ENCODE data around the gene CCDC171. TPM values are rescaled to one million over a fixed set of nuclear protein-coding genes. Genes with fewer than 3 reads are reported as not detected.
"Not testable (repeated sequence)": the region's sequence is repeated elsewhere in the genome, so short reads cannot be mapped to it uniquely, and the experiment has no call there.

Gene CCDC171
- total RNA-seq, 2 donors from 2014 or later, result 2.0 to 3.6 TPM

- H3K4me1 Mint-ChIP-seq (ENCODE audit: low read depth in 2 of 2), result no peaks in the 10 kb centered on the region
- no peak overlapping the region for H3K27ac Mint-ChIP-seq
- H3K9me3 Mint-ChIP-seq, result no peaks in the 10 kb centered on the region
- ATAC-seq, result no peak
- H3K27me3 Mint-ChIP-seq, result no peaks in the 10 kb centered on the region
- no peak overlapping the region for H3K4me3 Mint-ChIP-seq
- DNase-seq (ENCODE audit: low spot score), result no peak
- H3K36me3 Mint-ChIP-seq, result no peaks in the 10 kb centered on the region
Observed at GRCh38 chr9:15782106-15782505, 229.3 kb downstream of the CCDC171 start.

- H3K36me3 Mint-ChIP-seq, result no peaks in the 10 kb centered on the region
- ATAC-seq (no peak), DNase-seq (ENCODE audit: low spot score) (no peak)
- H3K27ac Mint-ChIP-seq, result no peak overlapping the region
- H3K4me1 Mint-ChIP-seq (ENCODE audit: low read depth in 2 of 2), result no peaks in the 10 kb centered on the region
- H3K27me3 Mint-ChIP-seq, result no peaks in the 10 kb centered on the region
- H3K9me3 Mint-ChIP-seq, result no peaks in the 10 kb centered on the region
- no peak overlapping the region for H3K4me3 Mint-ChIP-seq
Observed at GRCh38 chr9:15785584-15785983, 232.7 kb downstream of the CCDC171 start.

DNA sequence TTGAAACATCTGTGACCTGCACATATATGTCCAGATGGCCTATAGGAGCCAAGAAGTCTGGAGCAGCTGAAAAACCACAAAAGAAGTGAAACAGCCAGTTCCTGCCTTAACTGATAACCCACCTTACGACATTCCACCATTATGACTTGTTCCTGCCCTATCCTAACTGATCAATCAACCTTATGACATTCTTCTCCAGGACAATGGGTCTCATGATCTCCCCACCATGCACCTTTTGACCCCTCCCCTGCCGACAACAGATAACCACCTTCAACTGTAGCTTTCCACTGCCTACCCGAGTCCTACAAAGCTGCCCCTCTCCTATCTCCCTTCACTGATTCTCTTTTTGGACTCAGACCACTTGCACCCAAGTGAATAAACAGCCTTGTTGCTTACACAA is 233.8 kb downstream of the CCDC171 start:
- no peak for ATAC-seq
- no peak overlapping the region for H3K27ac Mint-ChIP-seq
- no peaks in the 10 kb centered on the region for H3K4me1 Mint-ChIP-seq (ENCODE audit: low read depth in 2 of 2)
- H3K9me3 Mint-ChIP-seq, result no peaks in the 10 kb centered on the region
- no peaks in the 10 kb centered on the region for H3K27me3 Mint-ChIP-seq
- no peak for DNase-seq (ENCODE audit: low spot score)
- H3K4me3 Mint-ChIP-seq, result no peak overlapping the region
- peaks cover under 1% of the 10 kb centered on the region for H3K36me3 Mint-ChIP-seq

- ATAC-seq; H3K4me1 Mint-ChIP-seq (ENCODE audit: low read depth in 2 of 2); DNase-seq (ENCODE audit: low spot score); H3K4me3 Mint-ChIP-seq; H3K27ac Mint-ChIP-seq; H3K27me3 Mint-ChIP-seq: not testable (repeated sequence)
- peaks cover 31% of the 10 kb centered on the region for H3K36me3 Mint-ChIP-seq
- peaks cover 19% of the 10 kb centered on the region for H3K9me3 Mint-ChIP-seq
Observed at GRCh38 chr9:15810219-15810899, 257.5 kb downstream of the CCDC171 start.

DNA sequence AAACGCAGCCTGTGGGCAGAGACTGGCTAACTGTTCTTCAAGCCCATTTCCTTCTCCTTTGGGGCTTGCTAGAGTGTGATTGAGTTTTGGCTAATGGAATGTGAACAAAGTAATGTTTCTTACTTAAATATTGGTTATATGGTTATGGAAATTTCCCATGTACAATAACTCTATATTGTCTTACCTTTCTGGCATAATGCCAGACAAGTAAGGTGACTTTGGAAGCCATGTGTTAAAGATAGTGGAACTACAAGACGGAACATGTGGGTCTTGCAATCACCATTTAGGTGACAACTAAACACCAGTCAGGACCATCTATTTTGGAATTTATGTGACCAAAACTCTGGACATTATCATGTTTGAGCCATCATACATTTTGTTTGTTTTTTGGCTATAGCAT is 260.2 kb downstream of the CCDC171 start:
- peaks cover 7% of the 10 kb centered on the region for H3K36me3 Mint-ChIP-seq
- no peaks in the 10 kb centered on the region for H3K27me3 Mint-ChIP-seq
- no peak overlapping the region for H3K27ac Mint-ChIP-seq
- no peak overlapping the region for H3K4me3 Mint-ChIP-seq
- DNase-seq (ENCODE audit: low spot score) (no peak), ATAC-seq (no peak)
- no peaks in the 10 kb centered on the region for H3K4me1 Mint-ChIP-seq (ENCODE audit: low read depth in 2 of 2)
- H3K9me3 Mint-ChIP-seq, result peaks cover 5% of the 10 kb centered on the region

GRCh38 chr9:15824310-15824709 is 271.5 kb downstream of the CCDC171 start:
- ATAC-seq, result no peak

DNA sequence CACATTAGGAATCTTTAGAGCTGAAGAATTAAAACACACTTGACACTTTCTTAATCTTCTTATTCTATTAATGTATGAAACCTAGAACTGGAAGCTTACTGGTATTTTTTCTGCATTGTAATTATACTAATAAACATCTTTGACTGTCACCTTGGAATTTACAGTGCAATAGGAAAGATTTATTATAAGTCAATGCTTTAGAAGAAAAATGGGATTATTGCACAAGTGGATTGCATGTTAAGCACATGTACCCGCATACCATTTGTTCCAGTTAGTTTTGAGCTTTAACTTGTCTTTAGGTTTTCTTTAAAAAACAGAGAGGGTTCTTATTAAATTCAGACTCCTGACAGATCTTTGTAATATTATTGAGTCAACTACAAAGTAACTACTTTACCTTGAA is 278.5 kb downstream of the CCDC171 start:
- no peak for DNase-seq (ENCODE audit: low spot score)
- no peaks in the 10 kb centered on the region for H3K27me3 Mint-ChIP-seq
- no peak for ATAC-seq

More at GRCh38 chr9:15824310-15824709, 271.5 kb downstream of the CCDC171 start:
- H3K4me1 Mint-ChIP-seq (ENCODE audit: low read depth in 2 of 2), result no peaks in the 10 kb centered on the region
- H3K9me3 Mint-ChIP-seq, result no peaks in the 10 kb centered on the region
- no peaks in the 10 kb centered on the region for H3K27me3 Mint-ChIP-seq
- H3K27ac Mint-ChIP-seq, result no peak overlapping the region
- DNase-seq (ENCODE audit: low spot score), result no peak
- H3K4me3 Mint-ChIP-seq, result no peak overlapping the region
- H3K36me3 Mint-ChIP-seq, result peaks cover 5% of the 10 kb centered on the region

DNA sequence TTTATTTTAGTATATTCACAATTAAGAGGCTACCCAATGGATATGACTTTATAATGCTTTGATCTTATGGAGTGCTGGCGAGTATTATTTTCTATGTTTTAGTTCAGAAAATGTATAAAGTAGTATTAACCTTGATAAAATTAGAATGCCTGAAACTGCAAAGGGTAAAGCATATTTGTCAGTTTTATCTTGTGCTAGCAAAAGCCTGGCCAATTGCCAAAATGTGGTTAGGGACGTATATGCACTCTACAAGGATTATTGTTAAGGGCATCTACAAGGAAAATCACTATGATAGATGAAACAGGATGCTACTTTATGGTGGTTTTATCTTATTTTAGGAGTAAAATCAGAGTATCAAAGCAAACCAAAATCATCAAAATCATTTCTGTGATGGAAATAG is 281.7 kb downstream of the CCDC171 start:
- ATAC-seq (no peak), DNase-seq (ENCODE audit: low spot score) (no peak)
- Mint-ChIP-seq H3K4me1 (ENCODE audit: low read depth in 2 of 2) (no peaks in the 10 kb centered on the region), H3K27ac (no peak overlapping the region), H3K9me3 (no peaks in the 10 kb centered on the region), H3K27me3 (no peaks in the 10 kb centered on the region), H3K36me3 (no peaks in the 10 kb centered on the region), H3K4me3 (no peak overlapping the region)

More for the DNA sequence above, 278.5 kb downstream of the CCDC171 start:
- Mint-ChIP-seq H3K27ac (no peak overlapping the region), H3K9me3 (no peaks in the 10 kb centered on the region), H3K36me3 (no peaks in the 10 kb centered on the region), H3K4me3 (no peak overlapping the region), H3K4me1 (ENCODE audit: low read depth in 2 of 2) (no peaks in the 10 kb centered on the region)

- Mint-ChIP-seq H3K9me3 (no peaks in the 10 kb centered on the region), H3K4me3 (no peak overlapping the region), H3K36me3 (no peaks in the 10 kb centered on the region), H3K27me3 (no peaks in the 10 kb centered on the region), H3K27ac (no peak overlapping the region), H3K4me1 (ENCODE audit: low read depth in 2 of 2) (no peaks in the 10 kb centered on the region)
- ATAC-seq (no peak), DNase-seq (ENCODE audit: low spot score) (no peak)
Observed at GRCh38 chr9:15837079-15837679, 284.3 kb downstream of the CCDC171 start.

DNA sequence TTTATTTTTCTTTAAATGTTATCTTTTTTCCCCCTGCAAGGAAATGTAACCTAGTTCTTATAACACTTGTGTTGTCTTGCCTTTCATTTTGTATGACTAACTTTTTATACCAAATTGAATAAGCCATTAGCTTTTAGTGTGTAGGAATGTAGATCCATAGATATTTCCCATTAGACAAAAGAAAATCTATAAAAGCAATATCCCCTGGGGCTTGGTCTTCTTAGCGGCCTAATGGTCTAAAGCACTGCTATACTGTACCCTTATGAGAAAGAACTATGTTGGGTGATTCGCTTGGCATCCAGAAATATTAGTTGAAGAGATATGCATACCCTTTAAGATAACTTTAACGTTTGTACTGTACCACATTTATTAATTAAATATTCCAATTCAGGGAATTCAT is 289.2 kb downstream of the CCDC171 start:
- Mint-ChIP-seq H3K9me3 (no peaks in the 10 kb centered on the region), H3K4me1 (ENCODE audit: low read depth in 2 of 2) (no peaks in the 10 kb centered on the region), H3K36me3 (no peaks in the 10 kb centered on the region), H3K4me3 (no peak overlapping the region), H3K27me3 (no peaks in the 10 kb centered on the region), H3K27ac (no peak overlapping the region)
- DNase-seq (ENCODE audit: low spot score), result no peak
- ATAC-seq, result no peak

DNA sequence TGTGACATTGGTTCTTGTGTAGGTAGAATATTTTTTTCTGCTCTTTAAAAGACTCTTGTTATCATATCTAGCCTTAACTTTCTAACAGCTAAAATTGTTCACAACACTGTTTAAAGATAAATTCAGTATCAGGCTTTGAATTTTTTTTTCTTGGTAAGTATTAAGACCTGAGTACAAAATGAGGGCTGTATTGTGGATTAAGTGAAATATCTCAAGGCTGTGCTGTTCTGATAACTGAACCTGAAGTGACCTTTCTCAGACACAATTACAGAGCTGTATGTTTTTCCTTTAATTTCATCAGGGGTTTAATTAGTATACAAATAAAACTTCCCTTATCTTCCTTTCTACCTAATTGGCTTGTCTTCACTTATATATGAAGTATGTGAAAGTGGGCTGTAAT is 290.5 kb downstream of the CCDC171 start:
- no peak for DNase-seq (ENCODE audit: low spot score)
- H3K36me3 Mint-ChIP-seq, result no peaks in the 10 kb centered on the region
- no peaks in the 10 kb centered on the region for H3K9me3 Mint-ChIP-seq
- no peak overlapping the region for H3K4me3 Mint-ChIP-seq
- no peaks in the 10 kb centered on the region for H3K4me1 Mint-ChIP-seq (ENCODE audit: low read depth in 2 of 2)
- no peaks in the 10 kb centered on the region for H3K27me3 Mint-ChIP-seq
- no peak for ATAC-seq
- no peak overlapping the region for H3K27ac Mint-ChIP-seq

DNA sequence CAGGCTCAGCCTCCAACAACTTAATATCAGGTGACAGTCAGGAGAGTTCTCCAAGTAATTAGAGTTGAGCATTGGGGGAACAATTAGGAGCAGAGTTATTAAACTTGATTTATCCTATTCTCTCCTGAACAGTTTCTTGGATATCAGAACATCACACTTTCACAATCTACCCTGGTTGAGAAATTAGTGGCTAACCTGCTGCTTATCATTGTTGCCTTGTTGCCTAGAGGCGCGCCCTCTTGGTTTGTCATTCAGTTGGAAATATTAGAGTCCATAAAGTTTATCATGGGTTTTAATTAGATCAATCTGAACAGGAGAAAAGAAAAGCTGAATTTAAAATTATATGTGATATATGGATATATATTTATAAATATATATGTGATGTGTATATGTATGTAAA is 291.1 kb downstream of the CCDC171 start:
- no peaks in the 10 kb centered on the region for H3K36me3 Mint-ChIP-seq
- H3K27me3 Mint-ChIP-seq, result no peaks in the 10 kb centered on the region
- DNase-seq (ENCODE audit: low spot score) (no peak), ATAC-seq (no peak)
- no peaks in the 10 kb centered on the region for H3K9me3 Mint-ChIP-seq
- no peaks in the 10 kb centered on the region for H3K4me1 Mint-ChIP-seq (ENCODE audit: low read depth in 2 of 2)
- H3K27ac Mint-ChIP-seq, result no peak overlapping the region
- no peak overlapping the region for H3K4me3 Mint-ChIP-seq

GRCh38 chr9:15846611-15847010 is 293.8 kb downstream of the CCDC171 start:
- H3K4me1 Mint-ChIP-seq (ENCODE audit: low read depth in 2 of 2), result no peaks in the 10 kb centered on the region
- no peak overlapping the region for H3K27ac Mint-ChIP-seq
- no peak for DNase-seq (ENCODE audit: low spot score)
- no peak for ATAC-seq
- H3K4me3 Mint-ChIP-seq, result no peak overlapping the region
- H3K36me3 Mint-ChIP-seq, result no peaks in the 10 kb centered on the region
- H3K27me3 Mint-ChIP-seq, result no peaks in the 10 kb centered on the region
- no peaks in the 10 kb centered on the region for H3K9me3 Mint-ChIP-seq

GRCh38 chr9:15849871-15850270 is 297.0 kb downstream of the CCDC171 start:
- Mint-ChIP-seq H3K4me3 (no peak overlapping the region), H3K4me1 (ENCODE audit: low read depth in 2 of 2) (no peaks in the 10 kb centered on the region), H3K27me3 (no peaks in the 10 kb centered on the region), H3K36me3 (no peaks in the 10 kb centered on the region), H3K27ac (no peak overlapping the region), H3K9me3 (no peaks in the 10 kb centered on the region)
- no peak for ATAC-seq
- DNase-seq (ENCODE audit: low spot score), result no peak

GRCh38 chr9:15851766-15852165 is 298.9 kb downstream of the CCDC171 start:
- Mint-ChIP-seq H3K9me3 (no peaks in the 10 kb centered on the region), H3K4me1 (ENCODE audit: low read depth in 2 of 2) (no peaks in the 10 kb centered on the region), H3K27me3 (no peaks in the 10 kb centered on the region), H3K4me3 (no peak overlapping the region), H3K36me3 (no peaks in the 10 kb centered on the region), H3K27ac (no peak overlapping the region)
- ATAC-seq, result no peak
- no peak for DNase-seq (ENCODE audit: low spot score)
